PC-9 (cell line): ENCODE results near the gene PFKP.

Experiments used
- EZH2 ChIP-seq: fragments of 200-600 bp; sonication (generic); IDR thresholded peaks from 2 replicates; pipeline ENCODE4 v1.8.0; 2017; ENCODE audit warnings: antibody characterized with exemption, low read depth
- TF ChIP-seq, protein P1 (sequence below): fragments of 200-600 bp; sonication (generic); conservative IDR thresholded peaks from 2 replicates; pipeline ENCODE4 v1.6.1; 2017; ENCODE audit warnings: mixed run types, antibody characterized with exemption, mild to moderate bottlenecking, moderate library complexity

DNA sequence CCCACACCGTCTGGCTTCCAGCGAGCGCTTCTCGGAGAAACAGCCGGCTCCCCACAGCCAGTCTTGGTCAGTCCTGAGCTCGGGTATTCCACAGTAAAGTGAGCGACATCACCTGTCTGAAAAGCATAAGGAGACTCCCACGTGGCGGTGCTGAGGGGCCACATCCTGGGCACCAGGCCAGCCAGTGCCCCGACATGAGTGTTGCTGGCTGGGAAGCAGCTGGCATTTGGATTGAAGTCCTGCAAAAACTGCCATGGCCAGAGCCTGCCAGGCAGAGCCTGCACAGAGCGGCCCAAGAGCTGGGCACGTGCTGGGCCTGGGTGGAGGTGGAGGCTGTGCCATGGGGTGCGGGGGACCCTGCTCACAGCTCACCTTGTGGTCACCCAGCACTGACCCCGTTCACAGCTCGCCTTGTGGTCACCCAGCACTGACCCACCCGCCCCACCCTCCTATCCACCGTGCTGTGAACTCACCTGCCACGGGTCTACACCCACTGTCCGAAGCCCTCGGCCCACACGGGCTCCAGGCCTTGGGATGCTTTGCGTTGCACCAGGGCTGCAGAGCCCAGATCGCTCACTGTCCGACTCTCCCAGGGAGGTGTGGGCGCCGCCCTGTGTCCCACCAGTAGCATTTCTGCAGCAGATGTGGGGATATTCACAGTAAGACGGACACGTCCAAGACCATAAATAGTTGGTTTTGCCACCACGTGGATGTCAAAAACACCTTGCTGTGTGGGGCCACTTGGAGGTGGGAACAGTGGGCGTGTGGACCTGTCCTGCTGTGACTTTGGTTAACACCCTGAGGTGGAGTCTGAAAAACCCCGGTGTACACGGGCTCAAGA is 56.4 kb downstream of the PFKP start:
- TF ChIP-seq, protein P1, sequence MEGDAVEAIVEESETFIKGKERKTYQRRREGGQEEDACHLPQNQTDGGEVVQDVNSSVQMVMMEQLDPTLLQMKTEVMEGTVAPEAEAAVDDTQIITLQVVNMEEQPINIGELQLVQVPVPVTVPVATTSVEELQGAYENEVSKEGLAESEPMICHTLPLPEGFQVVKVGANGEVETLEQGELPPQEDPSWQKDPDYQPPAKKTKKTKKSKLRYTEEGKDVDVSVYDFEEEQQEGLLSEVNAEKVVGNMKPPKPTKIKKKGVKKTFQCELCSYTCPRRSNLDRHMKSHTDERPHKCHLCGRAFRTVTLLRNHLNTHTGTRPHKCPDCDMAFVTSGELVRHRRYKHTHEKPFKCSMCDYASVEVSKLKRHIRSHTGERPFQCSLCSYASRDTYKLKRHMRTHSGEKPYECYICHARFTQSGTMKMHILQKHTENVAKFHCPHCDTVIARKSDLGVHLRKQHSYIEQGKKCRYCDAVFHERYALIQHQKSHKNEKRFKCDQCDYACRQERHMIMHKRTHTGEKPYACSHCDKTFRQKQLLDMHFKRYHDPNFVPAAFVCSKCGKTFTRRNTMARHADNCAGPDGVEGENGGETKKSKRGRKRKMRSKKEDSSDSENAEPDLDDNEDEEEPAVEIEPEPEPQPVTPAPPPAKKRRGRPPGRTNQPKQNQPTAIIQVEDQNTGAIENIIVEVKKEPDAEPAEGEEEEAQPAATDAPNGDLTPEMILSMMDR = no peak
- TF ChIP-seq EZH2 = no peak
